ENCODE measurements around the gene GATM.
"Not testable (repeated sequence)": the region's sequence is repeated elsewhere in the genome, so short reads cannot be mapped to it uniquely, and the experiment has no call there.

The GATM gene

DNA sequence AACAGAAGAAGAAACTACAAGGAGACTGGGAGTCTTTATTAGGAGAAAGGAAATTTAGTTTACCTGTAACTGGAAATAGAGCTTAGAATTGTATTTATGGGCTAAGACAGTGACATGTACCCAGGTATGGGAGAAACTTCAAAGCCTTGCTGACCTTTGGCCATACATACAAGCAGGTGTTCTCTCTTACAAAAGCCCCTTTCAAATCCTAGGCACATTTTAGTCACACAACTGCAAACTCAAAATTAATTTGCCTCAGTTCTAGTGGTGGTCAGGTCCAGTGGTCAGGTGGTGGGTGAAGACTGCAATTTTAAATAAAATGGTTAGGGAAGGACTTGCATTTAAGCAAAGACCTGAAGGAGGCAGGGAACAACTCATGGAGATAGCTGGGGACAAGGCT lies 30.4 kb downstream of the GATM start:
- no peak for DNase-seq

- DNase-seq = no peak
Measured at GRCh38 chr15:45347033-45347432, 31.3 kb downstream of the GATM start.

DNA sequence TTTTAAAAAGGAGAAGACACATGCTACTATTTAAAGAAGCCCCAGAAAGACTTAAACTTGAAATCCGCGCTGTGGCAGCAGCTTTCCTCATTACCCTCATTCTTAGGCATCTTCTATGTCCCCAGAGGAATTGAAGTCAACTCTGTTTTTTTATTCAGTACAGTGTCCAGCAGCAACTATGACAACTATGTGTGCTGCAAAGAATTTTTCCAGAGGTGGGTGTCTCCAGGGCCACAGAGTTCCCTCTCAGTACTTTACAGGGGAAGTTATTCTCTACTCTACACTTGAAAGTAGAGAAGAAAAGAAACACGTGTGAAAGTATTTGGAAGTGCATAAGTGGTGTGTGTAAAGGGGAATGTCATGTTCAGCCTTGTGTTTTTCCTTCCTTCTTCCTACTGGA lies 32.0 kb downstream of the GATM start:
- no peak for DNase-seq

DNA sequence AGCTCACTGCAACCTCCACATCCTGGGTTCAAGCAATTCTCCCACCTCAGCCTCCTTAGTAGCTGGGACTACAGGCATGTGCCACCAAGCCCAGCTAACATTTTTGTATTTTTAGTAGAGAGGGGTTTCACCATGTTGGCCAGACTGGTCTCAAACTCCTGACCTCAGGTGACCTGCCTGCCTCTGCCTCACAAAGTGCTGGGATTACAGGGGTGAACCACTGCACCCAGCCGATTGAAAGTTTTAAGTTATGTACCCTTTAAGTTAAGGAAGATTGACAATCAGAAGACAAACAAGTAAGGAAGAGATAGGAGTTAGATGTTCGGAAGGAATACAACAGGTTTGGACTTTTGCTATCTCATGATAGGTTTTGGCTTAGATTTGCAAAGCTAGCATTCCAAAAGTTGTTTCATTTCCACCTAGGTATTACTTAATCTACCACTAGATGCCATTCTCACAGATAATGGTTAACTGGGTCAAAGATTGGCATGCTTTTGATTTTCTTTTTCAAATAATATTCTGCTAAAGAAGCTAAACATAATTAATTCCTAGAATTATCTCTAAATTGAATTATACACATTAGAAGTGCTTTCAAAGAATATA lies 35.0 kb downstream of the GATM start:
- no peak for DNase-seq

DNA sequence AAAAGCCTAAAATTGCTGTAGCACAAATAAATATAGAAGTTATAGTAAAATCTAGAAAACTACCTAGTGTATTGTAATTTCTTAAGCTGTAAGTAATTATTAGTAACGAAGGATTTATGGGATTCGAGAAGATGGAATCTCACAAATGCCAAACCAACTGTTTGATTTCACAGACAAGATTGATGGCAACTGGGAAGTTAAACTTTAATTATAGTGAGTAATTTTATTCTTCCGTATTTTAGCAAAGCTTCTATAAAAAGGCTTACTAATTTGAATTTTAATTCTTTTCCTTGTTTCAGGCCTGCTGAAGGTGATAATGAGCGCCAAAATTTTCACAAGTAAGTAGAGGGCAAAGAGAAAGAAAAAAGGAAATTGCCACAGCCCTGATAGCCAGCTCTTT lies 36.6 kb downstream of the GATM start:
- no peak for DNase-seq

GRCh38 chr15:45340429-45340828 lies 37.9 kb downstream of the GATM start:
- no peak for DNase-seq

- no peak for DNase-seq
Measured at GRCh38 chr15:45338417-45338816, 39.9 kb downstream of the GATM start.

DNA sequence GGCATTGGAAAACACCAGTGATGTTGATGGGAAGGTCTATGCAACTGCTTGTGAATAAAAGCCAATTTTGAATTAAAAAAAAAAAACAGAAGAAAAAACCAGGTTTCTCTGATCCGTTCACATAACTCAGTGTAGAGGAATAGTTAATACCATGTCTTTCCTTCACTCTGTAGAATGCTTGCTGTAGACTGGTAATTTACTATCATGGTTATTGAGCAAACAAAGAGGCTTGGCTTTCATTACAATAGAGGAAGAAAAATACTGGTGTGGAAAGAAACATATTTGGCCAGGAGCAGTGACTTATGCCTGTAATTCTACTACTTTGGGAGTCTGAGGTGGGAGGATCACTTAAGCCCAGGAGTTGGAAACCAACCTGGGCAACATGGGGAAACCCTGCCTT lies 41.1 kb downstream of the GATM start:
- no peak for DNase-seq

- DNase-seq = no peak
Measured at GRCh38 chr15:45333550-45333949, 44.8 kb downstream of the GATM start.

DNA sequence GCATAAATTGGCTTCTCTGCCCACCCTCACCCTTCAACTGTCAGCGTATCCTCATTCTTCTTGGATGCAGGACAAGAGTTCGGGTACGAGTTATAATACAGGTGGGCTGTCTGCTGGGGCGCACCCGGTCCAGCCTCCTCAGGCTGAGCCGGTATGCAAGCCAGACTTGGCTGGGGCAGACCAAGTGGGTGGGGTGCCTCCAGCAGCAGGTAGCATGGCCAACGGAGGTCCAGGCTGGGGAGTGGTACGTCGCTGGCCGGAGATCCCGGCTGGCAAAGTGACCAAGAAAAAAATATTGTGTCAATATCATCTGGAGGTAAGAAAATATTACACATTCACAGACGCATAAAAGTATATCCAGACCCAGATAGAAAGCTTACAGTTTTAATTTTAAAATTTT lies 45.6 kb downstream of the GATM start:
- no peak for DNase-seq

- no peak for DNase-seq
Measured at GRCh38 chr15:45331972-45332371, 46.4 kb downstream of the GATM start.

- no peak for DNase-seq
Measured at GRCh38 chr15:45328663-45329062, 49.7 kb downstream of the GATM start.

DNA sequence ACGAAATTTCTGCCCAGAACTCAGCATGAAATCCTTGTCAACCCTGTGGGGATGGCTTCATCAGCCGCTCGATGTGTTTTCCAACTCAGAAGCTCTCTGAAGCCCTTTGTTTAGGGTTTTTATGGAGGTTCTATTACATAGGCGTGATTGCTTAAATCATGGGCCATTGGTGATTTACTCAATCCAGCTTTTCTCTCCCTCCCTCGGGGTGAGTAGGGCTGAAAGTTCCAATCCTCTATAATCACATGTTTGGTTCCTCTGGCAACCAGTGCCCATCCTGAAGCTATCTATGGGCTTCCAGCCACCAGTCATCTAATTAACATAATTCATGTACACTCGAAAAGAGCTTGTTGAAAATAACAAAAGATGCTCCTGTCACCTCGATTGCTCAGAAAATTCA lies 51.6 kb downstream of the GATM start:
- DNase-seq = no peak

- no peak for DNase-seq
Measured at GRCh38 chr15:45326280-45326679, 52.1 kb downstream of the GATM start.

DNA sequence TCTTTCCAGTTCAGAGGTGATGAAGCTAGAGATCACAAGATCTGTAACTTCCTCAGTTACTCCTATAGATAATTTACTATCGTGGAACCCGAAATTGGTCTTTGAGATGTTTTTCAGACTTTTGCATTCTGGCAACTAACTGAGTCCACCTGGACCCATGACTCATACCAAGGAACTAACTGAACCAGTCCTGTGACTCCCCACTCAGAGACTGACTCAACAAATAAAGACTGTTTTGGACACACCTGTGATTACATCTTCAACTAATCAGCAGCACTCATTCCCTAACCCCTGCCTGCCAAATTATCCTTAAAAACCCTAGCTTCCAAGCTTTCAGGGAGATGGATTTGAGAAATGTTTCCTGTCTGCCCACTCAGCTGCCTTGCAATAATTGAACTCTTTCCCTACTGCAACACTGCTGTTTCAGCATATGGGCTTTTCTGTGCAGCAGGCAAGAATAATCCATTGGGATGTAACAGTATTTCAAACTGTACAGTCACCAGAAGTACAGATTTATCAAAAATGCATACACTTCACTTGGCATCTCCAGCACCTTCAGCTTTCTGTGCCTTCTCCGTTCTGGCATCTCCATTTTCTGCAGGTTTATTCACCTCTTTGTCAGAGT lies 57.7 kb downstream of the GATM start:
- DNase-seq = no peak

GRCh38 chr15:45319472-45320214 lies 58.7 kb downstream of the GATM start:
- DNase-seq = no peak

DNA sequence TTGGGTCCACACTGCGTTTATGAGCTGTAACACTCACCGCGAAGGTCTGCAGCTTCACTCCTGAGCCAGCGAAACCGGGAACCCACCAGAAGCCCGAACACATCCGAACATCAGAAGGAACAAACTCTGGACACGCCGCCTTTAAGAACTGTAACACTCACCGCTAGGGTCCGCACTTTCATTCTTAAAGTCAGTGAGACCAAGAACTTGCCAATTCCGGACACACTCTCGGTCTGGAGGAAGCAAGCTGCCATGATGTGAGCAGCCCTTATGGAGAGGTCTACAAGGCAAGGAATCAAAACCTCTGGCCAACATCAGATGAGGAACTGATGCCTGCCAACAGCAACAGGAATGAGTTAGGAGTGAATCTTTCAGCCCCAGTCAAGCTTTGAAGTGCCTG lies 63.4 kb downstream of the GATM start:
- DNase-seq = no peak

DNA sequence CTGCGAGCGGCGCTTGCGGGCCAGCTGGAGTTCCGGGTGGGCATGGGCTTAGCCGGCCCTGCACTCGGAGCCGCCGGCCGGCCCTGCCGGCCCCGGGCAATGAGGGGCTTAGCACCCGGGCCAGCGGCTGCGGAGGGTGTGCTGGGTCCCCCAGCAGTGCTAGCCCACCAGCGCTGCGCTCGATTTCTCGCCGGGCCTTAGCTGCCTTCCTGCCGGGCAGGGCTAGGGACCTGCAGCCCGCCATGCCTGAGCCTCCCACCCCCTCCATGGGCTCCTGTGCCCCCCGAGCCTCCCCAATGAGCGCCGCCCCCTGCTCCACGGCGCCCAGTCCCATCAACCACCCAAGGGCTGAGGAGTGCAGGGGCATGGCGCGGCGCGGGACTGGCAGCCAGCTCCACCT lies 64.2 kb downstream of the GATM start:
- DNase-seq = not testable (repeated sequence)

All from NCI-H2107 (cell line).